22Rv1 (cell line): Measurements from ENCODE around the gene TNNI3K.

Experiments
- ZFX ChIP-seq: fragments of 450-650 bp; IDR thresholded peaks from 2 replicates; pipeline ENCODE4 v1.6.1; 2017; ENCODE audit warnings: antibody characterized with exemption, borderline replicate concordance
- TF ChIP-seq, protein P1 (sequence below): fragments of 450-650 bp; IDR thresholded peaks from 2 replicates; pipeline ENCODE4 v1.5.1; 2017; ENCODE audit warnings: mild to moderate bottlenecking

DNA sequence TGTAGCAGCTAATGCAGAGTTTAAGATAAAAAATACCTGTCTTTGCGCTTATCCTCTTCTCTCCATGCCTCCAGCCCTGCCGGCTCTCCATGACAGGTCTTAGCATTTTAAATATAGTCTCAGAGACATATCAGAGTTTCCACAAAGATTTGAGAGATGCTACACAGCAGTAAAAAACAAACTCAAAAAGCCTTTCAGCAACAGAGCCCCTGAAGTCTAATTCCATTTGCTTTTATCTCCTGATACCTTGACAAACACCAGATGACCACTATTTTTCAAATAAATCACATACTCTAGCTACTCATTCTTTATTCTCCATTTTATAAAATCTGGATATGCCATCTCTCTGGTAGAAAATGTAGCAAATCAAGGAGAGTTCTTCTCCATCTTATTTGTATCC is 356.8 kb downstream of the TNNI3K start:
- TF ChIP-seq, protein P1, sequence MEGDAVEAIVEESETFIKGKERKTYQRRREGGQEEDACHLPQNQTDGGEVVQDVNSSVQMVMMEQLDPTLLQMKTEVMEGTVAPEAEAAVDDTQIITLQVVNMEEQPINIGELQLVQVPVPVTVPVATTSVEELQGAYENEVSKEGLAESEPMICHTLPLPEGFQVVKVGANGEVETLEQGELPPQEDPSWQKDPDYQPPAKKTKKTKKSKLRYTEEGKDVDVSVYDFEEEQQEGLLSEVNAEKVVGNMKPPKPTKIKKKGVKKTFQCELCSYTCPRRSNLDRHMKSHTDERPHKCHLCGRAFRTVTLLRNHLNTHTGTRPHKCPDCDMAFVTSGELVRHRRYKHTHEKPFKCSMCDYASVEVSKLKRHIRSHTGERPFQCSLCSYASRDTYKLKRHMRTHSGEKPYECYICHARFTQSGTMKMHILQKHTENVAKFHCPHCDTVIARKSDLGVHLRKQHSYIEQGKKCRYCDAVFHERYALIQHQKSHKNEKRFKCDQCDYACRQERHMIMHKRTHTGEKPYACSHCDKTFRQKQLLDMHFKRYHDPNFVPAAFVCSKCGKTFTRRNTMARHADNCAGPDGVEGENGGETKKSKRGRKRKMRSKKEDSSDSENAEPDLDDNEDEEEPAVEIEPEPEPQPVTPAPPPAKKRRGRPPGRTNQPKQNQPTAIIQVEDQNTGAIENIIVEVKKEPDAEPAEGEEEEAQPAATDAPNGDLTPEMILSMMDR, result no peak
- TF ChIP-seq ZFX, result no peak
